Left forelimb (tissue), 1 donor: Measurements from ENCODE around the gene CYBB.
A peak's percentile ranks its signal among the peaks of the same experiment; 100 is the strongest.

Experiments
- DNase-seq: peaks from one replicate; pipeline ENCODE4 v3.0.0-alpha.2; 2018; ENCODE audit warnings: low spot score

CYBB gene

DNA sequence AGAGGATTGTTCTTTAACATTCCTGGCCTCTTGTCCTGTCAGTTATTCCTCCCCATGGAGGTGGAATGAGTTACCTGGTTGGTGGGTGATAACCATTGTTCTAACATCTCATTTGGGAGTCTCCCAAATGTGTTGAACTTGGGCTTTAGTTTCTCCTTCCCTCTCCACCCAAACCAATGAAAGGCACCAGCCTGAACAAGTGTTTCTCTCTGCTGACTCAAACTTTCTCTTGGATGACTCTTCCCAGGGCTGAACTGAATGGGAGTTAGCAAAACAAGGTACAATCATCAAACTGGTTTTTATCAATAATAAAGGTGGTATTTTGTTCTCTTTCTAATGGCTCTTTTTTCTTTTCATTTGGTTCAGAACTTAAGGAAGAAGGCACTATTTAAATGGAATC is 64.8 kb downstream of the CYBB start:
- DNase-seq = no peak

GRCh38 chrX:37846141-37846540 is 66.3 kb downstream of the CYBB start:
- DNase-seq = no peak

DNA sequence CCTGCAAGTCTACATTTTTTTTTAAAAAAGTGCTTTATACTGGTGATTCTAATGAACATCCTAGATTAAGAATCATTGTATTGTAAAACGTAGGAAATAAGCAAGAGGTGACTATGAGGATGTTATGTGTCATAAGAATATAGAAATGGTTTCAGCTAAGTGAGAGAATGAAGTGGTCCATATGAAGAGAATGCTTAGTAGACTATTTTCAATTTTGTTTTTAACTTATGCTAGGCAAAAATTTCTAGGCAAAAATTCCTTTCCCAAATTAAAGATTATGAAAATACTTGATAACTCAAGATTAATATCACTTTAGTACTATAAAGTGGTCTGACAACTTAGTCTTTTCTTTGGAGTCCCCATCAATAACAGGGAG is 66.7 kb downstream of the CYBB start:
- no peak for DNase-seq

- peak; percentile 72 for DNase-seq
Observed at GRCh38 chrX:37846934-37847732, 67.3 kb downstream of the CYBB start, which contains the start of gene DYNLT3. TSS of gene DYNLT3 (minus strand) at chrX:37847571. CDS start at chrX:37847510, 61 bp downstream.

GRCh38 chrX:37847733-37848197 is 67.9 kb downstream of the CYBB start:
- DNase-seq = no peak

GRCh38 chrX:37854148-37854547 is 74.3 kb downstream of the CYBB start:
- DNase-seq = no peak

DNA sequence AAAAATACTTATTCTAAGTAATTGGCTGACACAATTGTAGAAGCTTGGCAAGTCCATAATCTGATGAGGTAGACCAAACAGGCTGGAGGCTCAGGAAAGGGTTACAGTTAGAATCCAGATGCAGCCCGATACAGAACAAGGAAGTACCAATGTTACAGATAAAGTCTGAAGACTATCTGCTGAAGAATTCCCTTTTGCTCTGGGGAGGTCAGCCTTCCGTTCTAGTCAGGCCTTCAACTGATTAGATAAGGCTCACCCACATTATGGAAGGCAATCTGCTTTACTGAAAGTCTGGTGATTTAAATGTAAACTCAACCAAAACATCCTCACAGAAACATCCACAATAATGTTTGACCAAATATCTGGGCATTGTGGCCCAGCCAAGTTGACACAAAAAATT is 74.9 kb downstream of the CYBB start:
- DNase-seq = no peak

DNA sequence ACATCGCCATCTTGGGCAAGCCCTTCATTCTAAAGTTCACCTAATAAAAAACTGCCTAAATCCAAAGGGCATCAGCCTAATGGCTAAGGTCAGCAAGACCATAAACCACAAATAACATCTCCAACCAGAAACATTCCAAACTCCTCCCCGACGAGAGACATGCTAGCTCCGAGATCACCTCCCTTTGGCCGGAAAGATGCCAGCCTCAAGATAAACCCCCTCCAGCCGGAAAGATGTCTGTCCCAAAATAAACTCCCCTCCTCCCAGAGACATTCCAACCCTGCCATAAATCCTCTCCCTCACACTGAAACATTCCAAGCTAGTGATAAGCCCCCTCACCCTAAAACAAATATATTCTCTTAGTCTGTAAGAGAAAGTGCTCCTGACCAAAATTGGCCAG is 80.9 kb downstream of the CYBB start:
- DNase-seq = no peak

DNA sequence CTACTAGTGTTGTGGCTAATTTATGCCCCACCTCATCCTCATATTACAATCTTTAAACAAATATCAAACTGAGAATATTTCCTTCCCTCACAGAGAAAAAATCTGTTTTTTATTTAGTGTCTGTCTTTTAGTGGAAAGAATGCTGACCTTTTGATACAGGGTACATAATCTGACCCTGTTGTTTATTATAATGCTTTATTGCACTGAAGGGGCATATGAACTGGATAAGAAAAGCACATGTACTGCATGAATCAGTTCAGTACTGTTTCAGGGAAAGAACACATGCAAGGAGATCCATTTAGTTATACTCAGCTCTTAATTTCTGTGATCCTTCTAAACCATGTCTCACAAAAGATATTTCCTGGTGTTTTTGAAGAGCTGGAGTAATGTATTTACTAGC is 83.0 kb downstream of the CYBB start:
- DNase-seq = no peak
